RKO (cell line): Measurements from ENCODE around the gene LDLRAP1.
A peak's percentile ranks its signal among the peaks of the same experiment; 100 is the strongest.

Experiments
- DNase-seq: peaks from one replicate; pipeline ENCODE4 v3.0.0-alpha.2; 2016; ENCODE audit warnings: low spot score

Gene LDLRAP1

GRCh38 chr1:25609921-25610320, 66.5 kb downstream of the LDLRAP1 start:
- DNase-seq = no peak

GRCh38 chr1:25610822-25611630, 67.6 kb downstream of the LDLRAP1 start:
- DNase-seq = peak; percentile 51

- no peak for DNase-seq
Observed at GRCh38 chr1:25611843-25612242, 68.4 kb downstream of the LDLRAP1 start.

- DNase-seq = no peak
Observed at GRCh38 chr1:25612421-25612820, 69.0 kb downstream of the LDLRAP1 start.

GRCh38 chr1:25613091-25613490, 69.7 kb downstream of the LDLRAP1 start:
- DNase-seq = no peak

- no peak for DNase-seq
Observed at GRCh38 chr1:25614501-25615171, 71.2 kb downstream of the LDLRAP1 start.

- no peak for DNase-seq
Observed at GRCh38 chr1:25615172-25615541, 71.8 kb downstream of the LDLRAP1 start.

GRCh38 chr1:25615563-25616094, 72.2 kb downstream of the LDLRAP1 start:
- DNase-seq = no peak

GRCh38 chr1:25616095-25616986, 72.9 kb downstream of the LDLRAP1 start, which contains the start of gene MAN1C1:
TSS of gene MAN1C1 (plus strand) at chr1:25616791. CDS start at chr1:25617798, 1,007 bp downstream.
- peak; percentile 88 for DNase-seq

- DNase-seq = no peak
Observed at GRCh38 chr1:25616987-25617624, 73.7 kb downstream of the LDLRAP1 start.

- no peak for DNase-seq
Observed at GRCh38 chr1:25617625-25618432, 74.4 kb downstream of the LDLRAP1 start.

- DNase-seq = no peak
Observed at GRCh38 chr1:25618433-25618808, 75.0 kb downstream of the LDLRAP1 start.
